Measurements from ENCODE around the gene CAMK2G. TPM values are rescaled to one million over a fixed set of nuclear protein-coding genes. Genes with fewer than 3 reads are reported as not detected.

The CAMK2G gene
- total RNA-seq, 1 donor from 2014 or later: 25.7 TPM

DNA sequence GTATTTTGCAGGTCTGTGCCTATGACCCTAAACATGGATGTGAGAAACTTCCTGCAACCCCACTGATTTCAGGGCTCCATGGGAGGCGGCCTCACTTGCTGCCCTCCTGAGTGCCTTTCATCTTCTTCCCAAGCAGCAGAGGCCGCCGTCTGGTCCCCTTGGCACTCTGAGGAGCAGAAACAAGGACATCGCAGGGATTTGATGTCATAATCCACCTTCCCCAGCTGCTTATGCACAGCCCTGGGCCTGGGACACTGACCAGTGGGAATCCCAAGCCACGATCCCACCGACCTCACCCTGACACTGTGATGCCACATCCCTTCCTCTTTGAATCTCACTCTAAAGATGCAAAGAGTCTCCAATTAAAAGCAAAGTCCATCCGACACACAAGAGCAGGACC, 7.7 kb downstream of the CAMK2G start:
- Mint-ChIP-seq H3K27ac (ENCODE audit: unreplicated experiment) (no peak overlapping the region), H3K4me3 (no peak overlapping the region), H3K4me1 (peaks cover 16% of the 10 kb centered on the region), H3K27me3 (ENCODE audit: low read depth) (no peaks in the 10 kb centered on the region), H3K36me3 (ENCODE audit: low read depth) (peaks cover 6% of the 10 kb centered on the region), H3K9me3 (no peaks in the 10 kb centered on the region)
- no peak for TF ChIP-seq CTCF (conservative IDR thresholded peaks at IDR 0.05)
- DNase-seq (ENCODE audit: low read depth, low spot score): no peak

GRCh38 chr10:73865459-73866442, 8.6 kb downstream of the CAMK2G start:
- DNase-seq (ENCODE audit: low read depth, low spot score): no peak
- no peak overlapping the region for H3K4me3 Mint-ChIP-seq
- H3K27me3 Mint-ChIP-seq (ENCODE audit: low read depth): no peaks in the 10 kb centered on the region
- no peak overlapping the region for H3K27ac Mint-ChIP-seq (ENCODE audit: unreplicated experiment)
- no peak for TF ChIP-seq CTCF (conservative IDR thresholded peaks at IDR 0.05)
- peaks cover 14% of the 10 kb centered on the region for H3K4me1 Mint-ChIP-seq
- H3K9me3 Mint-ChIP-seq: no peaks in the 10 kb centered on the region
- peaks cover 6% of the 10 kb centered on the region for H3K36me3 Mint-ChIP-seq (ENCODE audit: low read depth)

DNA sequence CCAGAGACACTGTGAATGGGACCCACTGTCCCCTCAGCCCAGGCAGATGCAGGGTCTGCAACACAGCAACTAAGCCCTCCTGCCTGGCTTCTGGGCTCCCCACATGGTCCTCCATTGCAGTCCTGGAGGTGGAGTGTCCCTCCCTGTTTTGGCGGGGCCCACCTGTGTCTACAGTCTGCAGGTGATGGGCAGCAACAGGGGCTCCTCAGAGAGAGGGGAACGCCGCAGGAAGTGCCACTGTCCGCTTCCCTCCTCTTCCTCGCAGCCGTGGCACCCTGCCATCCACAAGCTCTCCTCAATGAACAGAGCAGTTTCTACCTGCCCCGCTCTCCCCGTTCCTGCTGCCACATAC, 9.3 kb downstream of the CAMK2G start:
- no peaks in the 10 kb centered on the region for H3K27me3 Mint-ChIP-seq (ENCODE audit: low read depth)
- peaks cover 14% of the 10 kb centered on the region for H3K4me1 Mint-ChIP-seq
- DNase-seq (ENCODE audit: low read depth, low spot score): no peak
- no peak overlapping the region for H3K4me3 Mint-ChIP-seq
- peaks cover 6% of the 10 kb centered on the region for H3K36me3 Mint-ChIP-seq (ENCODE audit: low read depth)
- no peak overlapping the region for H3K27ac Mint-ChIP-seq (ENCODE audit: unreplicated experiment)
- H3K9me3 Mint-ChIP-seq: no peaks in the 10 kb centered on the region
- no peak for TF ChIP-seq CTCF (conservative IDR thresholded peaks at IDR 0.05)

DNA sequence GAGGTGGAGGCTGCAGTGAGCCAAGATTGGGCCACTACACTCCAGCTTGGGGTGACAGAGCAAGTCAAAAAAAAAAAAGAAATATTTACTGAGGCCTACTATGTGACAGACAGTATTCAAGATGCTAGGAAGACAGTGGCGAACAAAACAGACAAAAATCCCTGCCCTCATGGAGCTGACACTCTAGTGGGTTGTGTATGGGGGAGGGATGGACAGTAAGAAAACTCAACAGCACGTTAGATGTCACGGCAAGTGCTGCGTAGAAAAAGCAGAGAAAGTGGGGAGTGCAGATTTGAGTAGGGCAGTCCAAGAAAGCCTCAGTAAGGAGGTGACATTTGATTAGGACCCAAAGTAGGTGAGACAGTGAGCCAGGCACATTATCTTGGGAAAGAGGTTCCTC, 10.1 kb downstream of the CAMK2G start:
- DNase-seq (ENCODE audit: low read depth, low spot score): no peak
- Mint-ChIP-seq H3K27me3 (ENCODE audit: low read depth) (no peaks in the 10 kb centered on the region), H3K36me3 (ENCODE audit: low read depth) (peaks cover 6% of the 10 kb centered on the region), H3K4me1 (peaks cover 14% of the 10 kb centered on the region), H3K9me3 (no peaks in the 10 kb centered on the region), H3K27ac (ENCODE audit: unreplicated experiment) (no peak overlapping the region), H3K4me3 (no peak overlapping the region)
- TF ChIP-seq CTCF (conservative IDR thresholded peaks at IDR 0.05): no peak

DNA sequence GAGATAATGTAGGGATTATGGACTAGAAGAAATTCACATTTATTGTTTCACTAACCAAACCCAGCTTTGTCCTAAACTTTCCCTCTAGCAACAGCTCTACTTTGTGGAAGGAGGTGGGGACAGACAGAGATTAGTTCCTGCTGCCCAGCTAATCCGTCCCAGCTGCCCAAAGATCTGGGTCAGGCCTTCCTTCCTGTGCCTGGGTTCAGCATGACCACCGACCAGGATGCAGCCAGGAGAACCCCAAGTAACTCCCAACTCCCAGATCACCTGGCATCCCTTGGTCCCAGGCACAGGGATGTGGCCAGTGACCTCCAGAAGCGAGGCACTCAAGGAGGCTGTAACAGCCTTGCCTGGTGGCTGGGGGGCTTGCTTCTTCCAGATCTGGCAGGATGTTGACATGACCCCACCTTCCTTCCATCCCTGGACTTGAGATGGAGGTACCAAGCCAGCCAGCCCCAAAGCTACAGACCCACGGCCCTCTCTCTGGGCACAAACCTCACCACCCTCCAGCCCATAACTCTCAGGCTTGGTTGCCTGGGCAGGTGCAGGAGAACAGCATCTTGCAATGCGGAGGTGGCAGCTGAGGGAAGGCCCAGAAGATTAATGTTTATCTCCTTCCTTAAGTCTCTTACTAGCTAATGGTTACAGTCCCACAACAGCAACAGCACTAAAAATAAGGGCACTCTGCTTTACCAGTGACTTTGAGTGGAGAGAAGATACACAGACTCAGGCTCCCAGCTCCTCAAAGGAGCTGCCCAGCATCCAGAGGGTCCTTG, 11.1 kb downstream of the CAMK2G start:
- Mint-ChIP-seq H3K4me3 (no peak overlapping the region), H3K4me1 (peaks cover 14% of the 10 kb centered on the region), H3K9me3 (no peaks in the 10 kb centered on the region), H3K27ac (ENCODE audit: unreplicated experiment) (no peak overlapping the region), H3K36me3 (ENCODE audit: low read depth) (peaks cover 8% of the 10 kb centered on the region), H3K27me3 (ENCODE audit: low read depth) (no peaks in the 10 kb centered on the region)
- DNase-seq (ENCODE audit: low read depth, low spot score): no peak
- TF ChIP-seq CTCF (conservative IDR thresholded peaks at IDR 0.05): no peak
